Measurements from ENCODE around the gene ZNF408. TPM values are rescaled to one million over a fixed set of nuclear protein-coding genes. Genes with fewer than 3 reads are reported as not detected.

Gene ZNF408
- total and polyA plus RNA-seq, 2 experiments from 2014 or later: 7.8 to 10.7 TPM

DNA sequence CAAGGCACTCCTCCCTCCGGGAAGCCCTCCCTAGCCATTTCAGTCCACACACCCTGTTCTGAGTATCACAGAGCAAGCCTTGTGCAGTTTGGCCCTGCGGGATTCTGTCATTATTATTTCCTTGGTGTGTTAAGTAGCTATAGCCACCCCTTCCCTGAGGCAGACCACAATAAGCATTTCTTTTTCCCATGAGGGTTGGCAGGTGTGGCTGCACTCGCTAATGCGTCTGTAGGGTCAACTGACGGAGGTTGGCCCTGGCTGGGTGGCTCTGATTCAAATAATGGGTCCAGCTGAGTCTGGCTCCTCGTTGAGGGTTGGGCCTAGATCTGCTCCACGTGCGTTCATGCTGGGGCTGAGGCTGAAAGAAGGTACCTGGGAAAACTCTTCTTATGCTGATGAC lies 23.3 kb downstream of the ZNF408 start:
- 75% methylated on average over 8 of the region's 8 CpGs for WGBS (ENCODE audit: low lambda C conversion rate, missing lambda C conversion rate)
- Histone ChIP-seq H3K4me2 (no peak overlapping the region), H3K4me1 (ENCODE audit: insufficient read depth) (no peaks in the 10 kb centered on the region), H3K36me3 (replicated peaks; ENCODE audit: insufficient read depth, low read depth) (no peaks in the 10 kb centered on the region), H4K20me1 (ENCODE audit: insufficient read depth, poor library complexity, severe bottlenecking) (no peaks in the 10 kb centered on the region), H2AFZ (no peak overlapping the region), H3K9me3 (ENCODE audit: low read depth) (no peaks in the 10 kb centered on the region), H3K9me2 (replicated peaks; ENCODE audit: insufficient read depth) (no peaks in the 10 kb centered on the region), H3K27ac (no peak overlapping the region), H3K27me3 (no peaks in the 10 kb centered on the region), H3K79me2 (no peaks in the 10 kb centered on the region), H3K4me3 (no peak overlapping the region)
- DNase-seq (ENCODE audit: low spot score): no peak
- TF ChIP-seq EZH2phosphoT487 (IDR thresholded peaks at IDR 0.05; ENCODE audit: low read depth, severe bottlenecking, unreplicated experiment): no peak
- no peak for TF ChIP-seq EZH2 (IDR thresholded peaks at IDR 0.05; ENCODE audit: borderline replicate concordance)
- TF ChIP-seq, protein P1, sequence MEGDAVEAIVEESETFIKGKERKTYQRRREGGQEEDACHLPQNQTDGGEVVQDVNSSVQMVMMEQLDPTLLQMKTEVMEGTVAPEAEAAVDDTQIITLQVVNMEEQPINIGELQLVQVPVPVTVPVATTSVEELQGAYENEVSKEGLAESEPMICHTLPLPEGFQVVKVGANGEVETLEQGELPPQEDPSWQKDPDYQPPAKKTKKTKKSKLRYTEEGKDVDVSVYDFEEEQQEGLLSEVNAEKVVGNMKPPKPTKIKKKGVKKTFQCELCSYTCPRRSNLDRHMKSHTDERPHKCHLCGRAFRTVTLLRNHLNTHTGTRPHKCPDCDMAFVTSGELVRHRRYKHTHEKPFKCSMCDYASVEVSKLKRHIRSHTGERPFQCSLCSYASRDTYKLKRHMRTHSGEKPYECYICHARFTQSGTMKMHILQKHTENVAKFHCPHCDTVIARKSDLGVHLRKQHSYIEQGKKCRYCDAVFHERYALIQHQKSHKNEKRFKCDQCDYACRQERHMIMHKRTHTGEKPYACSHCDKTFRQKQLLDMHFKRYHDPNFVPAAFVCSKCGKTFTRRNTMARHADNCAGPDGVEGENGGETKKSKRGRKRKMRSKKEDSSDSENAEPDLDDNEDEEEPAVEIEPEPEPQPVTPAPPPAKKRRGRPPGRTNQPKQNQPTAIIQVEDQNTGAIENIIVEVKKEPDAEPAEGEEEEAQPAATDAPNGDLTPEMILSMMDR (IDR thresholded peaks at IDR 0.05; ENCODE audit: poor library complexity): no peak

DNA sequence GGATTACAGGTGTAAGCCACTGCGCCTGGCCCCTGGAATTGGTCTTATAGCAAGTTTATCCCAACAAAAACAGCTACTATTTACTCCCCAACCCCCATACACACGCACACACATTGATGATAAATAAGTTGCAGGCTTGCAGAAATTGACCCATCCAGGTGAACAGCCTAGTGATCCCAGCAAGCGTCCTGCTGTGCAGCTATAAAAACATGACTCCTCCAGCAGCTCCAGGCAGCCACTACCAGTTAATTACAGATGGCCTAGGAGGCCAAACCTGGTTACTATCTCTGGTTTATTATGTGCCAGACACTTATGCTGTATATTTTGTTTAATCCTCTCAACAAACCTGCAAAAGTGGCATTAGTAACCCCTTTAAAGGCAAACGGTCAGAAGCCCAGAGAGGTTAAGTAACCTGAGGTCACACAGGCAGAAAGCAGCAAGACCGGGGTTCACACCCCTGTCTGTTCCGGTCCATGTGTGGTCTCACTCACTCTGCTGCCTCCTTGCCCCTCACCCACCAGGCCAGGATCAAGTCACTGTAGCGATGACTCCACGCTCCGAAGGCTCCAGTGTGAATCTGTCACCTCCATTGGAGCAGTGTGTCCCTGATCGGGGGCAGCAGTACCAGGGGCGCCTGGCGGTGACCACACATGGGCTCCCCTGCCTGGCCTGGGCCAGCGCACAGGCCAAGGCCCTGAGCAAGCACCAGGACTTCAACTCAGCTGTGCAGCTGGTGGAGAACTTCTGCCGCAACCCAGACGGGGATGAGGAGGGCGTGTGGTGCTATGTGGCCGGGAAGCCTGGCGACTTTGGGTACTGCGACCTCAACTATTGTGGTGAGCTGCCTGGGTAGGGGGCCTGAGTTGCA lies 24.7 kb downstream of the ZNF408 start:
- H3K9me3 ChIP-seq (ENCODE audit: low read depth): no peaks in the 10 kb centered on the region
- 88% methylated on average over 19 of the region's 19 CpGs for WGBS (ENCODE audit: low lambda C conversion rate, missing lambda C conversion rate)
- no peaks in the 10 kb centered on the region for H4K20me1 ChIP-seq (ENCODE audit: insufficient read depth, poor library complexity, severe bottlenecking)
- no peaks in the 10 kb centered on the region for H3K9me2 ChIP-seq (replicated peaks; ENCODE audit: insufficient read depth)
- no peaks in the 10 kb centered on the region for H3K79me2 ChIP-seq
- H2AFZ ChIP-seq: no peak overlapping the region
- H3K4me1 ChIP-seq (ENCODE audit: insufficient read depth): no peaks in the 10 kb centered on the region
- H3K27ac ChIP-seq: no peak overlapping the region
- DNase-seq (ENCODE audit: low spot score): no peak
- TF ChIP-seq, protein P1 (IDR thresholded peaks at IDR 0.05; ENCODE audit: poor library complexity): no peak
- H3K36me3 ChIP-seq (replicated peaks; ENCODE audit: insufficient read depth, low read depth): no peaks in the 10 kb centered on the region
- H3K4me3 ChIP-seq: no peak overlapping the region
- no peak overlapping the region for H3K4me2 ChIP-seq
- no peaks in the 10 kb centered on the region for H3K27me3 ChIP-seq

DNA sequence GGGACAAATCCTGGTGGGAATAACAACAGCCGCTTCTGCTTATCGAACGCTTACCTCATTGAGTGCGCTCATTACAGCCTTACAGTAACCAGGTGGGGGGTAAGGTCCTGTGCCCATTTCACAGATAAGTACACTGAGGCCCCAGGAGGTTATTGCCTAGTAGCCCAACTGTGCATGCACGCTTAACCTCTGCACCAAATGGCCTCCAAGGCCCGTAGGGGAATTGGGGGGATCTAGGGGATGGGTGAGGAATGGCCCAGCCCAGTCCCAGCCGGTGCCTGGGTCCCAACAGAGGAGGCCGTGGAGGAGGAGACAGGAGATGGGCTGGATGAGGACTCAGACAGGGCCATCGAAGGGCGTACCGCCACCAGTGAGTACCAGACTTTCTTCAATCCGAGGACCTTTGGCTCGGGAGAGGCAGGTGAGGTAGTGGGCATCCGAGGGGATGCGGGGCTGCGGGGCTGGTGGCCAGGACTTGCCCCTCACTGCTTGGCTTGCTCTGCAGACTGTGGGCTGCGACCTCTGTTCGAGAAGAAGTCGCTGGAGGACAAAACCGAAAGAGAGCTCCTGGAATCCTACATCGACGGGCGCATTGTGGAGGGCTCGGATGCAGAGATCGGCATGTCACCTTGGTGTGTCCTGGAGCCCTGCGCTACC lies 25.5 kb downstream of the ZNF408 start:
- 95% methylated on average over 25 of the region's 26 CpGs for WGBS (ENCODE audit: low lambda C conversion rate, missing lambda C conversion rate)
- Histone ChIP-seq H3K9me2 (replicated peaks; ENCODE audit: insufficient read depth) (no peaks in the 10 kb centered on the region), H4K20me1 (ENCODE audit: insufficient read depth, poor library complexity, severe bottlenecking) (no peaks in the 10 kb centered on the region), H3K4me3 (no peak overlapping the region), H3K4me2 (no peak overlapping the region), H3K36me3 (replicated peaks; ENCODE audit: insufficient read depth, low read depth) (no peaks in the 10 kb centered on the region), H2AFZ (no peak overlapping the region), H3K9me3 (ENCODE audit: low read depth) (no peaks in the 10 kb centered on the region), H3K27ac (no peak overlapping the region), H3K79me2 (no peaks in the 10 kb centered on the region), H3K27me3 (no peaks in the 10 kb centered on the region), H3K4me1 (ENCODE audit: insufficient read depth) (no peaks in the 10 kb centered on the region)
- TF ChIP-seq EZH2 (IDR thresholded peaks at IDR 0.05; ENCODE audit: borderline replicate concordance) (no peak), EZH2phosphoT487 (IDR thresholded peaks at IDR 0.05; ENCODE audit: low read depth, severe bottlenecking, unreplicated experiment) (no peak)
- TF ChIP-seq, protein P1 (IDR thresholded peaks at IDR 0.05; ENCODE audit: poor library complexity): no peak
- DNase-seq (ENCODE audit: low spot score): no peak
